Endothelial cell (in vitro differentiated cells): Measurements from ENCODE around the gene KCNAB1. TPM values are rescaled to one million over a fixed set of nuclear protein-coding genes. Genes with fewer than 3 reads are reported as not detected.

Experiments used
- DNase-seq: peaks from one replicate; pipeline ENCODE4 v3.0.0; 2021; ENCODE audit warnings: low spot score
- H3K27ac Mint-ChIP-seq: one replicate; pipeline ENCODE4 v1.8.0; 2021; ENCODE audit warnings: mixed read lengths, inconsistent platforms; ENCODE audit not compliant: unreplicated experiment
- H3K27me3 Mint-ChIP-seq: one replicate; pipeline ENCODE4 v1.8.0; 2021; ENCODE audit warnings: mild to moderate bottlenecking, moderate library complexity, mixed read lengths, inconsistent platforms; ENCODE audit not compliant: unreplicated experiment
- H3K36me3 Mint-ChIP-seq: one replicate; pipeline ENCODE4 v1.8.0; 2021; ENCODE audit warnings: mild to moderate bottlenecking, low read depth, mixed read lengths, inconsistent platforms; ENCODE audit not compliant: unreplicated experiment
- H3K4me1 Mint-ChIP-seq: one replicate; pipeline ENCODE4 v1.8.0; 2021; ENCODE audit warnings: mild to moderate bottlenecking, mixed read lengths, inconsistent platforms; ENCODE audit not compliant: unreplicated experiment
- H3K4me3 Mint-ChIP-seq: one replicate; pipeline ENCODE4 v1.8.0; 2021; ENCODE audit warnings: mild to moderate bottlenecking, mixed read lengths, inconsistent platforms; ENCODE audit not compliant: unreplicated experiment
- H3K9me3 Mint-ChIP-seq: one replicate; pipeline ENCODE4 v1.8.0; 2021; ENCODE audit warnings: mixed read lengths, inconsistent platforms; ENCODE audit not compliant: unreplicated experiment
- CTCF ChIP-seq: fragments of 200-600 bp; sonication (generic); IDR thresholded peaks from one replicate; pipeline ENCODE4 v1.5.0; 2021; ENCODE audit warnings: antibody characterized with exemption; ENCODE audit not compliant: unreplicated experiment
- total RNA-seq: library from RNA; stranded (reverse); fragmentation: NEBNext Ultra II Directional; extraction: Animal tissue kit (Norgen Biotek cat#: 25700); gene quantifications from one replicate; pipeline ENCODE4 v1.2.1, GENCODE V29; 2021; ENCODE audit not compliant: unreplicated experiment

KCNAB1 gene
- total RNA-seq, 1 donor from 2014 or later, result not detected

GRCh38 chr3:156170571-156170970 lies 50.2 kb downstream of the KCNAB1 start:
- Mint-ChIP-seq H3K4me3 (no peak overlapping the region), H3K4me1 (no peaks in the 10 kb centered on the region), H3K27ac (no peak overlapping the region), H3K9me3 (no peaks in the 10 kb centered on the region), H3K27me3 (peaks cover 1% of the 10 kb centered on the region), H3K36me3 (no peaks in the 10 kb centered on the region)
- no peak for DNase-seq
- no peak for TF ChIP-seq CTCF

DNA sequence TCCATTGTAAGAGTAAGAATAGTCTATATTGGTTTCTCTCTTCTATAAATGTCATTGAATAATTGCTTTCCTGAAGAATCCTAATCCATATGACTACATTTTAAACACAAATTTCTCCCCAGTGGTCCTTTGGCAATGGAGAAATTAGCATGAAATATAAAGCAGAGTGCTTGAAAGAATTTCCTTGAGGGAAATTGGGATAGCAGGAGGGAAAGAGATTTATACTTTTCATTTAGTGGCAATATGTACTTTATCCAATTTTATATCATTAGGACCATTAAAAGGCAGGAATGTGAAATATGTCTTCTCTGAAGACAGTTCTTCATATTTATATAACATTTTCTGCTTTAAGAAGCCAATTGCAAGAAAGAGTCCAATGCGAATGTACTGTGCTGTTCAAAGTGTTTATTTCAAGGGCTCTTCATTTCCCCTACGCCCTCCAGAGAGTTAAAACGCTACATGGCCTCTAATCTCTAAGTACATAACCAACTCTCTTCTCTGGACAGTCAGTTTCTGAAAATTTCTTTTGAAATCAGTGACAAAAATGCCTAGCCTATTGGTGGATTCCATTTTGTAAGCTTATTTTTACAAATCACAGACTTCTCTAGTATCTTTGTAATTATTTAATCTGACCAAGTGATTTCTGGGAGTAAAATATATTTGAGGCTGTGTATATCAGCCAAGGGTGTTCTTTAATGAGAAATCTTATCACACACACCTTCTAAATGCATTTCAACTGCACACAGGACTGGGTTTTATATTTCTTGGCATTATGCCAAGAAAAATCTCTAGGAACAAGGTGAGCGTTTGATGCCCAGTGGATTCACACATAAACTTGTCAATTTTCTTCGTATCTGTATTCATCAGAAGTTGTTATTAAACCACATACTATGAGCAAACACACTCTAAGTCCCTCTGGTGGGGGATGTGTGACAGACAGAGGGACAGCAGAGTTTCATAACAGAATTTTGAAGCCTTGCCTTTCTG lies 51.2 kb downstream of the KCNAB1 start:
- no peaks in the 10 kb centered on the region for H3K4me1 Mint-ChIP-seq
- H3K36me3 Mint-ChIP-seq, result no peaks in the 10 kb centered on the region
- TF ChIP-seq CTCF, result no peak
- no peaks in the 10 kb centered on the region for H3K9me3 Mint-ChIP-seq
- DNase-seq, result no peak
- peaks cover 1% of the 10 kb centered on the region for H3K27me3 Mint-ChIP-seq
- no peak overlapping the region for H3K27ac Mint-ChIP-seq
- H3K4me3 Mint-ChIP-seq, result no peak overlapping the region

DNA sequence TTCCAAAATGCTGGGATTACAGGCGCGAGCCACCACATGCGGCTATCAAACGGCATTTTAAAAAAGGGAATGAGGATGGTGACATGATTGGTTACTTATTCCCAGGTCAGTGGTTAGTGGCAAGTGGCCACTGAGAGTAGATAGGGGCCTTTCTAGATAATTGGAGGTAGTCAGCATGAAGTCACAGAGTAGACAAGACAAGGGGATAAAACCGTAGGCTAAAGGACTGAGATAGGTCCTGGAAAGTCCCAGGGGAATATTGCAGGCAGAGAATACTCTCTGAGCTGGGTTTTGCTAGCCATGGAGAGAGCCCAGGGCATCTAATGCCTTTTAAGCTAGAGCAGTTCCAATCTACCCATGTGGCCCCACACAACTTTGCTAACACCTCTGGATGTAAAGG lies 52.2 kb downstream of the KCNAB1 start:
- TF ChIP-seq CTCF, result no peak
- no peak for DNase-seq
- Mint-ChIP-seq H3K4me3 (no peak overlapping the region), H3K36me3 (no peaks in the 10 kb centered on the region), H3K27ac (no peak overlapping the region), H3K9me3 (no peaks in the 10 kb centered on the region), H3K4me1 (no peaks in the 10 kb centered on the region), H3K27me3 (peaks cover 1% of the 10 kb centered on the region)

DNA sequence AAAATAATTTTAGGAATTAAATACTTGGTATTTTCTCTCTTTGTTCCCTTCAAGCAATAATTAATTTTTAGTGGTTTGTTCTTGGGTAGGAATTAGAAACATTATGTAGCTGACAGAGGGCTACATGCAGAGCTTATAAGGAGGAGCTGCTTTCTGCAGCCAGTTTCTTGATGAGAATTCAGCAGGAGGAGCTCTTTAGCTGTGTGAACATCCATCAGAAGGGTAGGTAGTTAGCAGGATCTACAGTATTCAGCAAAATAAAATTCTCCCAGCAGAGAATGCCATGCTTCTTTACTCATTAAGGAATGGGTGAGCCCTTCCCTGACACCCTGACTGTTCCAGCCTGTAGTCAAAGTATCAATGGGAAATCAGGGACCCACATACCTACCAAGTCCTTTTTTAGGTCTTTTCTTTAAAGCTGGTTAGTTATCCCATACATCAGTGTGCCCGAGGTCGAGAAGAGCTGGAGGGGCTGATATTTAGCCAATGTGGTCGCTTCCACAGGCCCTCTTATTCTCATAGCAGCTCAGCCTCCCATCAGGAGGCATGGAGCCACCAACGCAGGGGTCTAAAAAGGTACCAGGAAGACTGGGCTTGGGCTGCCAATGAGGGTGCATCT lies 54.0 kb downstream of the KCNAB1 start:
- Mint-ChIP-seq H3K36me3 (no peaks in the 10 kb centered on the region), H3K27ac (no peak overlapping the region), H3K4me1 (no peaks in the 10 kb centered on the region), H3K9me3 (no peaks in the 10 kb centered on the region), H3K27me3 (peaks cover 1% of the 10 kb centered on the region), H3K4me3 (no peak overlapping the region)
- TF ChIP-seq CTCF, result no peak
- DNase-seq, result no peak

DNA sequence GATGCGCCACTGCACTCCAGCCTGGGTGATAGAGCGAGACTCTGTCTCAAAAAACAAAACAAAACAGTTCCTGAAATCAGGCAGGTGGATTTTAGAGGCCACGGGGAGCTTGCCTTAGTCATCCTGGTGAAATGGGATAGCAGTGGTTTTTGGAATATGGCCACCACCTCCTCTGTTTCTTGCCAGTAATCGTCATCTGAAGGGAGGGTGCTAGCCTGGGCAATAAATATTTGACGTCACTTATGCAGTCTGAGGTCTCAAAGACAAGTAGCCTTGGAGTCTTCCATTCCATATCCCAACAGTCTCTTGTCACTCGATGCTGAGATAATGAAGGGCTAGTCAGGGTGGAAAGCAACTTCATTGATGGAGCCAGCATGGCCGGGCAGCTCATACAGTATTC lies 55.2 kb downstream of the KCNAB1 start:
- Mint-ChIP-seq H3K27me3 (peaks cover 1% of the 10 kb centered on the region), H3K27ac (no peak overlapping the region), H3K36me3 (no peaks in the 10 kb centered on the region), H3K4me1 (no peaks in the 10 kb centered on the region), H3K4me3 (no peak overlapping the region), H3K9me3 (no peaks in the 10 kb centered on the region)
- TF ChIP-seq CTCF, result no peak
- DNase-seq, result no peak
